Endometrial microvascular endothelial cells (primary cell): ENCODE results near the gene ISLR2. TPM values are rescaled to one million over a fixed set of nuclear protein-coding genes. Genes with fewer than 3 reads are reported as not detected.

ENCODE experiments used
- in situ Hi-C: cut with HindIII; loops from 2 replicates; pipeline ENCODE4 v1.10.0; 2017; ENCODE audit warnings: low sequenced_read_pairs, low pct_unique_long_range_greater_than_20kb; ENCODE audit errors: inconsistent ontology term
- total RNA-seq: library from RNA; depleted of rRNA; stranded (reverse); fragments of >200 nt; gene quantifications from one replicate; pipeline ENCODE4 v1.2.3, GENCODE V29; 2015; ENCODE audit errors: inconsistent ontology term

Gene ISLR2
- total RNA-seq, 1 donor from 2014 or later: not detected

DNA sequence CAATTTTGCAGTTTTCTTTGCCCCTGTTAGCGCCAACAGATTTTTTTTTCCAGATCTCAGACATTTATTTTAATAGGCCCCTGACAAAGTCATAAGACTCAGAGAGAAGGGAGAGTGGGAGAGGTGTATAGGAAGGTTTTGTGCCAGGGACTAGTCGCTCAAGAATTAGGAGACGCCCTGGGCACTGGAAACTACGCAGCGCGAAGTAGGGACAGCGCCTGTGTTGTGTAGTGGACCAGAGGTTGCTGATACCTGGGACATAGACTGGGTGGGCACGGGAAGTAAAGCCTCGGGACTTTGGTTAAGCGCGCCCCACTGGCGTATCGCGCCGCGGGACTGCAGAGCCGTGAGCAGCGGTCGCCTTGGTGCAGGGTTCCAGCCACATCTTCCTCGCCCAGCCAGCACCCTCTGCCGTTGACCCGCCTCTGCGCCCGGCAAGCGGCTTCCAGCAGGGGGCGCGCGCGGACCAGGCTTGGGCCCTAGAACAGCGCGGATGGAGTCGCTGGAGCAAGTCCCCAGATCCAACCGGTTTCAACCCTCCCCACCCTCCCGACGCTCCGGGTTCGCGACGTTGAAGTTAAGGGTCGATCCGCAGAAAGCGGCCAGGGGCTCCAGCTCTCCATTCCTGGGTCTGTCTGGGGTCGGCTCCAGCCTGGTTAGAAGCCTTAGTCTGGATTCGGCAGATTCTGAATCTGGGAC is 3.0 kb upstream of the ISLR2 start:
- in situ Hi-C loops: no loop called here

DNA sequence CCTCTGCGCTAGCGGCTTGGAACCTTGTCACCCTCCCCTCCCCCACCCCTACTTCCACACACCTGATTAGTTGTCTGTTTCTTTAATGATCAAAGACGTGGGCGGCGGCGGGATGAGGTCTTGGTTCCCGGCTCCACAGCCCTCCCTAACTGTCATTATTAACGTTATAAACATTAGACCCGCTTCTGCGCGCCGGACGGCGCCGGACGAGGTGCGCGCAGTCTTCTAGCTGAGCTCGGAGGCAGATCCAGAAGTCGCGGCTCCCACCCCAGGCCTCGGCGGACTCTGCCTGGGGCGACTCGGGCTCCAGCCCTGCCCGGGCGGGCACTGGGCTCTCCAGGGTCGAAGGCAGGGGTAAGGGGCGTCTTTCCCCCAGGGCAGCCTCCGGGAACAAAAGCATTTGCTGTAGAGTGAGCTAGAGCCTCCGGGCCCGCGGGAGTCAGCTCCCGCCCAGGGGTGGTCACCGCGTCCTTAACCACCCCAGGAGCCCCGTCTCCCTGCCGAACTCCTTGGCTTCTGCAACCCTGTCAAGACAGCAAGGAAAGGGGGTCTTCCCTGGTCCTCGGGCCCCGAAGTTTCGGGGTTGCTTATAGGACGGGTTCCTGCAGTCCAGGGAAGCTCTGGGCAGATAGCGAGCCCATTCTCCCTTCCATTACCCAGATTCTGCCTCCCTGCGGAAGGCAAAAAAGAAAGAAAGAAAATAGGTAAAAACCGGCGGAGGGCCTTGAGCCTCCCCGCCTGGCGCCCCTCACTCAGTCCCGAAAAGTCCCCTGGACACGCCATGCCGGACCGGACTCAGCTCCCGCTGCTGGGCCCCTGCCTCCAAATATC is 2.2 kb upstream of the ISLR2 start:
- in situ Hi-C loops: no loop called here

- in situ Hi-C loops: no loop called here
Observed at GRCh38 chr15:74128785-74129585, 1.4 kb upstream of the ISLR2 start.

- in situ Hi-C loops: no loop called here
Observed at GRCh38 chr15:74129586-74130154, 716 bp upstream of the ISLR2 start.

DNA sequence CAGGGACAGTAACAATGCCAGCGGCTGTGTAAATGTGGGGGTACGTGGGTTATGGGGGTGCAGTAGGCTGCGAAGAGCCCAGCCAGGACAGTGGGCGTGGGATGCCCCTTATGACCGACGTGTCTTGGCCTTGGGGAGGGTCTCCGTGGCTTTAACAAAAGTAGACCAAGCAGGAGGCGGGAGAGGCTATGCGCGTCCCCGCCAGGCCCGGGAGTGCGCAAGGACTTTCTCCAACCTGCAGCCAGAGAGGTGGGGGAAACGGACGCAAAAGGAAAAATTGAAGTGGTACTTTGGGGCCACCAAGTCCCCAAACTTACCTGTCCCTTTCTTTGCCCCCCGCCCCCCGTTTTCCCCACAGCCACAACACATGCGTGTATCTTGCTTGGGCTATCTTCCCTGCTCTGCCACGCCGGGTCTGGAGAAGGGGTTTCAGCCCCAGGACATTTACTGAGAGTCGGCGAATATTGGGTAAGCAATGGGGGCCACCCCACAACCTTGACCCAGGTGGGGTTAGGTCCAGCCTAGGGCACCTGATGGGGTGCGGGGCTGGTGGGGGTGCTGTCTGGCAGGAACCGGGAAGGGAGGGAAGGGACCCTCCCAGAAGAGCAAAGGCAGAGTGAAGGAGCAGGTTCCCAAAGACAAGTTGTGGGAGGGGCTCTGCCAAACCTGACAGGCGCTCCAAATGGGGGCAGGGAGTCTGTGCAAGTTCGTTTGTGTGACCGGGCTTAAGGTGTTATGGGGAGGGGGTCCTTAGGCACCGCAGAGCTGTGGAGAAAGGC is 652 bp downstream of the ISLR2 start:
- in situ Hi-C loops: no loop called here

- in situ Hi-C loops: no loop called here
Observed at GRCh38 chr15:74131628-74132413, 1.4 kb downstream of the ISLR2 start.

DNA sequence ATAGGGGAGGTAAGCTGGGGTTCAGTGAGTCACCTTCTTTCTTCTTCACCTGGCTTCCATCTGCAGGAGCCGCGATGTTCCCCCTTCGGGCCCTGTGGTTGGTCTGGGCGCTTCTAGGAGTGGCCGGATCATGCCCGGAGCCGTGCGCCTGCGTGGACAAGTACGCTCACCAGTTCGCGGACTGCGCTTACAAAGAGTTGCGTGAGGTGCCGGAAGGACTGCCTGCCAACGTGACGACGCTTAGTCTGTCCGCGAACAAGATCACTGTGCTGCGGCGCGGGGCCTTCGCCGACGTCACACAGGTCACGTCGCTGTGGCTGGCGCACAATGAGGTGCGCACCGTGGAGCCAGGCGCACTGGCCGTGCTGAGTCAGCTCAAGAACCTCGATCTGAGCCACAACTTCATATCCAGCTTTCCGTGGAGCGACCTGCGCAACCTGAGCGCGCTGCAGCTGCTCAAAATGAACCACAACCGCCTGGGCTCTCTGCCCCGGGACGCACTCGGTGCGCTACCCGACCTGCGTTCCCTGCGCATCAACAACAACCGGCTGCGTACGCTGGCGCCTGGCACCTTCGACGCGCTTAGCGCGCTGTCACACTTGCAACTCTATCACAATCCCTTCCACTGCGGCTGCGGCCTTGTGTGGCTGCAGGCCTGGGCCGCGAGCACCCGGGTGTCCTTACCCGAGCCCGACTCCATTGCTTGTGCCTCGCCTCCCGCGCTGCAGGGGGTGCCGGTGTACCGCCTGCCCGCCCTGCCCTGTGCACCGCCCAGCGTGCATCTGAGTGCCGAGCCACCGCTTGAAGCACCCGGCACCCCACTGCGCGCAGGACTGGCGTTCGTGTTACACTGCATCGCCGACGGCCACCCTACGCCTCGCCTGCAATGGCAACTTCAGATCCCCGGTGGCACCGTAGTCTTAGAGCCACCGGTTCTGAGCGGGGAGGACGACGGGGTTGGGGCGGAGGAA is 2.6 kb downstream of the ISLR2 start:
- in situ Hi-C loops: no loop called here

GRCh38 chr15:74133694-74134386 is 3.5 kb downstream of the ISLR2 start:
- in situ Hi-C loops: no loop called here

DNA sequence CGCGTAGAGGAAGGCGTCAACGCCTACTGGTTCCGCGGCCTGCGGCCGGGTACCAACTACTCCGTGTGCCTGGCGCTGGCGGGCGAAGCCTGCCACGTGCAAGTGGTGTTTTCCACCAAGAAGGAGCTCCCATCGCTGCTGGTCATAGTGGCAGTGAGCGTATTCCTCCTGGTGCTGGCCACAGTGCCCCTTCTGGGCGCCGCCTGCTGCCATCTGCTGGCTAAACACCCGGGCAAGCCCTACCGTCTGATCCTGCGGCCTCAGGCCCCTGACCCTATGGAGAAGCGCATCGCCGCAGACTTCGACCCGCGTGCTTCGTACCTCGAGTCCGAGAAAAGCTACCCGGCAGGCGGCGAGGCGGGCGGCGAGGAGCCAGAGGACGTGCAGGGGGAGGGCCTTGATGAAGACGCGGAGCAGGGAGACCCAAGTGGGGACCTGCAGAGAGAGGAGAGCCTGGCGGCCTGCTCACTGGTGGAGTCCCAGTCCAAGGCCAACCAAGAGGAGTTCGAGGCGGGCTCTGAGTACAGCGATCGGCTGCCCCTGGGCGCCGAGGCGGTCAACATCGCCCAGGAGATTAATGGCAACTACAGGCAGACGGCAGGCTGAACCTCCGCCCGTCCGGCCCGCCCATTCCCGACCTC is 4.1 kb downstream of the ISLR2 start:
- in situ Hi-C loops: no loop called here

GRCh38 chr15:74135041-74135565 is 4.7 kb downstream of the ISLR2 start:
- in situ Hi-C loops: no loop called here

DNA sequence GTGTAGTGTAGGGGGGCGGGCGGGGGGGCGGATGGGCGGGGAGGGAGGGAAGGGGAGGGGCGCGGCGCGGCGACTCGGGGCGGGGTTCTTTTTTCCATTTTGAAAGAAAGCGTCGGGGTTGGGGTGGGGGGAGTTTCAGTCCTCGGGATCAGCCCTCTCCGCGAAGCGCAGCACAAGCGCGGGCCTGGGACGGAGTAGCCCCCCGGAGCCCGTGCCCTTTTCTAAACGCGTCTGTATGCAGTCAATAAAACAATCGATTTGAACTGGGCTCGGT is 6.1 kb downstream of the ISLR2 start:
- in situ Hi-C loops: no loop called here

DNA sequence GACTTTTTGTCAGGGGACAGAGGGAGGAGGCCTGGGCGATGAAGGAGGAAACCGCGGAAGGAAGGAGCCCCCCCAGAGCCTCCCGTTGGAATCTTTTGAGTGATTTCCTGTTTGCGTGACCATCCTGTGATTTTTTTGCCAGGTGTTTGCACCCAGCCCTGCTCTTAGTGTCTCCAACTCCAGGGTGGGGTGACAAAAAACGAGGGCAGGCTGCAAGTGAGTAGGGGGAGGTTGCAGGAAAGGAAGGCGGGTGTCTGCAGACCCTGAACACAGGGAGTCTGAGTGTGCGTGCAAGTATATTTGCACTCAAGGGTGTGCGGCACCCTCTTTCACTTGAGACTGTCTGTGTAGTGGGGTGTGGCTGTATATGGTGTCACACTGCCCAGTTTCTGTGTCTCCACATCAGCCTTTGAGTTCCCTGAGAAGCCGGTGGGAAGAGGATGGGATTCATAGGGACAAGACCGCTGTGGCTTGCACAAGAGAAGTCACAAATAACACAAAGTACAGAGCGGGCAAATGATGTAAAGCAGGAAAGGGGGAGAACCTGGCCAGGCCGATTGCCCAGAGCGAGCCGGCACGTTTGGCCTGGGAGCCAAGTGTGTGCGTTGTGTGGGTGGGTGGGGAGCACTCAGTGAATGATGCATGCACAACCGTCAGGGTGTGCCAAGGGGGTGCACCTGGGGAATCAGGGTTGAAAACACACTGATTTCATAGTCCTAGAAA is 6.6 kb downstream of the ISLR2 start:
- in situ Hi-C loops: no loop called here

DNA sequence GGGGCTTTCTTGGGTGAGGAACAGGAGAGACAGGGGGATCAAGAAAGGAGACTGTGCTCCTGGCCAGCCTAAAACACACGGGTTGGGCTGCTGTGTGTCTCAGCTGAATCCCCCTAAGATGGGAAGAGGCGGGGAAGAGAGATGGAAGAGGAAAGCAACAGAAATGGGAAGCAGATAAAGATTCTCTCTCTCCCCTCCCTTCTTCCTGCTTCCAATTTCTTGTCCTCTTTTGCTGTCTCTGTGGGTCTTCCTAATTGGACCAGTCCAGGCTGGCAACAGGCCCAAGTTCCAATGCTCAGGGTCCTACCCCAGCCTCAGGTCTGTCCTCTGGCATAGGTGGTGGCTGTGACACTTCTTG is 7.1 kb downstream of the ISLR2 start:
- in situ Hi-C loops: no loop called here

GRCh38 chr15:74138642-74139041 is 8.3 kb downstream of the ISLR2 start:
- in situ Hi-C loops: no loop called here

DNA sequence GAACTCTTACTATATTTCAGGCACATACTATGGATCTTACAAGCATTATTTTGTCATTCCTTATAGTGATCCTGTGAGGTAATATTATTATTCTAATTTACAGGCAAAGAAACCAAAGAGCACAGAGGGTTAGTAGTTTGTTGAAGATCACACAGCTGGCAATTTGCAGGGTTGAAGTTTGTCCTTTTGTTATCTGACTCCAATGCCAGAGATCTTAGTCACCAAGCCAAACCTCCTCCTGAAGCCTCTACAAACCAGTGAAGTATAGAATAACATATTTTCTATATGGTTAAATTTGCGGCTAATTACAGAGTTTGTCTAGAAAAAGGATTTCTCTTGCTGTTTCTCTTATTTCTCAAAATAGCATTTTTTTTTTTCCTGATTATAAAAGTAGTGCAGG is 11.2 kb downstream of the ISLR2 start:
- in situ Hi-C loops: no loop called here
